ENCODE data around the gene PLXNA2. TPM values are rescaled to one million over a fixed set of nuclear protein-coding genes. Genes with fewer than 3 reads are reported as not detected.

Gene PLXNA2
- total and polyA plus RNA-seq, 2 experiments from 2014 or later, result 3.7 to 5.4 TPM

- H3F3A ChIP-seq (ENCODE audit: insufficient read depth), result no peaks in the 10 kb centered on the region
- no peaks in the 10 kb centered on the region for H4K20me1 ChIP-seq (ENCODE audit: insufficient read depth)
- WGBS, 2 experiments (ENCODE audit: low coverage in 1 of 2, low lambda C conversion rate in 2 of 2, missing lambda C conversion rate in 2 of 2), result 45 to 58% methylated on average over 2 of the region's 2 CpGs
- H3K9me3 ChIP-seq (ENCODE audit: low read depth), result no peaks in the 10 kb centered on the region
- in situ Hi-C loops (cut with MboI), result no loop called here
- H3K27ac ChIP-seq, result no peak overlapping the region
- no peaks in the 10 kb centered on the region for H3K79me2 ChIP-seq (ENCODE audit: insufficient read depth)
- no peaks in the 10 kb centered on the region for H3K36me3 ChIP-seq (ENCODE audit: low read depth)
- no peak for DNase-seq
- no peak for TF ChIP-seq EZH2phosphoT487 (IDR thresholded peaks at IDR 0.05; ENCODE audit: insufficient read depth, low read depth)
- no peak for TF ChIP-seq EZH2 (IDR thresholded peaks at IDR 0.05; ENCODE audit: insufficient read depth, poor library complexity, severe bottlenecking)
- H2AFZ ChIP-seq, result no peak overlapping the region
- H3K9me2 ChIP-seq (ENCODE audit: insufficient read depth), result no peaks in the 10 kb centered on the region
- H3K4me2 ChIP-seq (ENCODE audit: unreplicated experiment), result no peak overlapping the region
- no peak overlapping the region for H3K4me3 ChIP-seq
- H3K27me3 ChIP-seq (replicated peaks; ENCODE audit: insufficient read depth), result peaks cover 35% of the 10 kb centered on the region
- no peaks in the 10 kb centered on the region for H3K4me1 ChIP-seq (ENCODE audit: insufficient read depth)
- H3K9ac ChIP-seq, result no peak overlapping the region
Observed at GRCh38 chr1:208291129-208291528, 46.9 kb upstream of the PLXNA2 start.

GRCh38 chr1:208289716-208290115 is 45.5 kb upstream of the PLXNA2 start:
- Histone ChIP-seq H3K9me3 (ENCODE audit: low read depth) (no peaks in the 10 kb centered on the region), H3K4me2 (ENCODE audit: unreplicated experiment) (no peak overlapping the region), H3K27me3 (replicated peaks; ENCODE audit: insufficient read depth) (peaks cover 38% of the 10 kb centered on the region), H3K9me2 (ENCODE audit: insufficient read depth) (no peaks in the 10 kb centered on the region), H2AFZ (no peak overlapping the region), H3F3A (ENCODE audit: insufficient read depth) (no peaks in the 10 kb centered on the region), H3K36me3 (ENCODE audit: low read depth) (no peaks in the 10 kb centered on the region), H3K4me3 (no peak overlapping the region), H3K27ac (no peak overlapping the region), H3K9ac (no peak overlapping the region), H3K4me1 (ENCODE audit: insufficient read depth) (no peaks in the 10 kb centered on the region), H4K20me1 (ENCODE audit: insufficient read depth) (no peaks in the 10 kb centered on the region), H3K79me2 (ENCODE audit: insufficient read depth) (no peaks in the 10 kb centered on the region)
- in situ Hi-C loops (cut with MboI), result no loop called here
- TF ChIP-seq EZH2 (IDR thresholded peaks at IDR 0.05; ENCODE audit: insufficient read depth, poor library complexity, severe bottlenecking) (no peak), EZH2phosphoT487 (IDR thresholded peaks at IDR 0.05; ENCODE audit: insufficient read depth, low read depth) (no peak)
- DNase-seq, result no peak
- WGBS, 2 experiments (ENCODE audit: low coverage in 1 of 2, low lambda C conversion rate in 2 of 2, missing lambda C conversion rate in 2 of 2), result 25 to 40% methylated on average over 2 of the region's 2 CpGs

GRCh38 chr1:208288495-208288894 is 44.3 kb upstream of the PLXNA2 start:
- H3K36me3 ChIP-seq (ENCODE audit: low read depth), result no peaks in the 10 kb centered on the region
- H4K20me1 ChIP-seq (ENCODE audit: insufficient read depth), result no peaks in the 10 kb centered on the region
- TF ChIP-seq EZH2 (IDR thresholded peaks at IDR 0.05; ENCODE audit: insufficient read depth, poor library complexity, severe bottlenecking) (no peak), EZH2phosphoT487 (IDR thresholded peaks at IDR 0.05; ENCODE audit: insufficient read depth, low read depth) (no peak)
- no peaks in the 10 kb centered on the region for H3K79me2 ChIP-seq (ENCODE audit: insufficient read depth)
- peaks cover 30% of the 10 kb centered on the region for H3K27me3 ChIP-seq (replicated peaks; ENCODE audit: insufficient read depth)
- no peak overlapping the region for H3K27ac ChIP-seq
- no peaks in the 10 kb centered on the region for H3K9me3 ChIP-seq (ENCODE audit: low read depth)
- no peak overlapping the region for H3K4me2 ChIP-seq (ENCODE audit: unreplicated experiment)
- WGBS, 2 experiments (ENCODE audit: low coverage in 1 of 2, low lambda C conversion rate in 2 of 2, missing lambda C conversion rate in 2 of 2), result 54 to 68% methylated on average over 4 of the region's 4 CpGs
- H3F3A ChIP-seq (ENCODE audit: insufficient read depth), result no peaks in the 10 kb centered on the region
- DNase-seq, result no peak
- H3K9me2 ChIP-seq (ENCODE audit: insufficient read depth), result no peaks in the 10 kb centered on the region
- H3K9ac ChIP-seq, result no peak overlapping the region
- in situ Hi-C loops (cut with MboI), result no loop called here
- H3K4me1 ChIP-seq (ENCODE audit: insufficient read depth), result no peaks in the 10 kb centered on the region
- no peak overlapping the region for H3K4me3 ChIP-seq
- H2AFZ ChIP-seq, result no peak overlapping the region

- TF ChIP-seq EZH2phosphoT487 (IDR thresholded peaks at IDR 0.05; ENCODE audit: insufficient read depth, low read depth), result no peak
- no peak for TF ChIP-seq EZH2 (IDR thresholded peaks at IDR 0.05; ENCODE audit: insufficient read depth, poor library complexity, severe bottlenecking)
- DNase-seq, result no peak
- Histone ChIP-seq H3K4me2 (ENCODE audit: unreplicated experiment) (no peak overlapping the region), H2AFZ (no peak overlapping the region), H4K20me1 (ENCODE audit: insufficient read depth) (no peaks in the 10 kb centered on the region), H3K4me1 (ENCODE audit: insufficient read depth) (no peaks in the 10 kb centered on the region), H3K27ac (no peak overlapping the region), H3K27me3 (replicated peaks; ENCODE audit: insufficient read depth) (peaks cover 65% of the 10 kb centered on the region), H3F3A (ENCODE audit: insufficient read depth) (no peaks in the 10 kb centered on the region), H3K36me3 (ENCODE audit: low read depth) (no peaks in the 10 kb centered on the region), H3K4me3 (no peak overlapping the region), H3K79me2 (ENCODE audit: insufficient read depth) (no peaks in the 10 kb centered on the region), H3K9me2 (ENCODE audit: insufficient read depth) (no peaks in the 10 kb centered on the region), H3K9me3 (ENCODE audit: low read depth) (no peaks in the 10 kb centered on the region), H3K9ac (no peak overlapping the region)
- 45 to 46% methylated on average over 8 of the region's 8 CpGs for WGBS, 2 experiments (ENCODE audit: low coverage in 1 of 2, low lambda C conversion rate in 2 of 2, missing lambda C conversion rate in 2 of 2)
- in situ Hi-C loops (cut with MboI), result no loop called here
Observed at GRCh38 chr1:208280681-208281450, 36.7 kb upstream of the PLXNA2 start.
